Suprapubic skin (tissue), 4 donors: Measurements from ENCODE around the gene TRIM8.

Source experiments
- CTCF ChIP-seq, 2 donors: fragments of 200-600 bp in 1 of 2; fragments of 450-650 bp in 1 of 2; sonication (generic) in 1 of 2; IDR thresholded peaks; one replicate each; pipeline ENCODE4 v1.5.1; 2016 to 2019; ENCODE audit warnings: antibody characterized with exemption in 2 of 2, mild to moderate bottlenecking in 1 of 2, moderate library complexity in 1 of 2
- EP300 ChIP-seq: sonication (generic); formaldehyde crosslinking; IDR thresholded peaks from one replicate; pipeline ENCODE4 v1.6.1; 2017; ENCODE audit warnings: antibody characterized with exemption
- POLR2A ChIP-seq, 2 donors: fragments of 450-650 bp; IDR thresholded peaks; one replicate each; pipeline ENCODE4 v1.6.1; 2017; ENCODE audit warnings: antibody characterized with exemption in 2 of 2, mild to moderate bottlenecking in 2 of 2, moderate library complexity in 2 of 2
- POLR2AphosphoS5 ChIP-seq, 3 donors: sonication (generic); formaldehyde crosslinking; IDR thresholded peaks; one replicate each; pipeline ENCODE4 v1.6.1; 2017; ENCODE audit warnings: antibody characterized with exemption in 3 of 3

GRCh38 chr10:102631525-102632393, 12.5 kb upstream of the TRIM8 start:
- TF ChIP-seq POLR2AphosphoS5 (IDR thresholded peaks at IDR 0.05) (no peak), POLR2A (IDR thresholded peaks at IDR 0.05) (no peak), CTCF (IDR thresholded peaks at IDR 0.05) (no peak), EP300 (no peak)
